Sigmoid colon (tissue), 7 donors: ENCODE data around the gene SMAP2. TPM values are rescaled to one million over a fixed set of nuclear protein-coding genes. Genes with fewer than 3 reads are reported as not detected.
"Not testable (repeated sequence)": the region's sequence is repeated elsewhere in the genome, so short reads cannot be mapped to it uniquely, and the experiment has no call there.

Source experiments
- DNase-seq: peaks from one replicate; pipeline ENCODE4 v3.0.0-alpha.2; 2019
- H3K27ac ChIP-seq, 4 donors: fragments of 200-600 bp; sonication (generic); one replicate each; pipeline ENCODE4 v1.5.1; 2016 to 2019; ENCODE audit warnings: mild to moderate bottlenecking in 1 of 4
- H3K27me3 ChIP-seq, 3 donors: fragments of 200-600 bp; sonication (generic); one replicate each; pipeline ENCODE4 v1.5.1; 2019; ENCODE audit warnings: mild to moderate bottlenecking in 1 of 3
- H3K36me3 ChIP-seq, 4 donors: fragments of 200-600 bp; sonication (generic); one replicate each; pipeline ENCODE4 v1.5.1; 2016 to 2019
- H3K4me1 ChIP-seq, 4 donors: fragments of 200-600 bp; sonication (generic); one replicate each; pipeline ENCODE4 v1.5.1; 2017 to 2019
- H3K4me3 ChIP-seq, 4 donors: fragments of 200-600 bp; sonication (generic); one replicate each; pipeline ENCODE4 v1.5.1; 2017 to 2019; ENCODE audit warnings: mild to moderate bottlenecking in 2 of 4, moderate library complexity in 1 of 4
- H3K9me3 ChIP-seq, 4 donors: fragments of 200-600 bp in 3 of 4; sonication (generic) in 3 of 4; one replicate each; pipeline versions ENCODE4 v1.5.1 to v1.6.1; 2013 to 2019
- EP300 ChIP-seq, 4 donors: sonication (generic); formaldehyde crosslinking; IDR thresholded peaks; one replicate each; pipeline ENCODE4 v1.6.1; 2017; ENCODE audit warnings: antibody characterized with exemption in 4 of 4
- POLR2A ChIP-seq, 2 donors: fragments of 450-650 bp; IDR thresholded peaks; one replicate each; pipeline ENCODE4 v1.6.1; 2016; ENCODE audit warnings: antibody characterized with exemption in 2 of 2, mild to moderate bottlenecking in 2 of 2, moderate library complexity in 2 of 2
- POLR2AphosphoS5 ChIP-seq, 4 donors: sonication (generic); formaldehyde crosslinking; IDR thresholded peaks; one replicate each; pipeline ENCODE4 v1.6.1; 2017; ENCODE audit warnings: antibody characterized with exemption in 4 of 4
- WGBS, 2 donors: extraction: QIAGEN DNeasy Blood & Tissue Kit; methylation state at CpG; one replicate each; pipeline ENCODE4 v1.1.7; 2013; 5-methylcytosine and 5-hydroxymethylcytosine counted together
- intact Hi-C: fragments of 100-400 bp; cut with DNase I; formaldehyde crosslinking; loops from one replicate; pipeline ENCODE4 v1.15.1; 2023
- polyA plus RNA-seq, 3 donors: library from polyadenylated mRNA; stranded (reverse); fragments of 200-250 nt; gene quantifications; one replicate each; pipeline ENCODE4 v1.2.3, GENCODE V29; 2013
- total RNA-seq, 4 donors: library from RNA; depleted of rRNA; stranded (reverse); fragments of >200 nt; gene quantifications; one replicate each; pipeline ENCODE4 v1.1.0, GENCODE V29; 2016
- TF ChIP-seq, protein P1 (sequence below), 4 experiments: fragments of 450-650 bp in 3 of 4; fragments of 200-600 bp in 1 of 4; IDR thresholded peaks; one replicate each; pipeline ENCODE4 v1.5.1; 2016 to 2019; ENCODE audit warnings: antibody characterized with exemption in 4 of 4, mild to moderate bottlenecking in 3 of 4, moderate library complexity in 2 of 4
- donor health status: healthy with polysubstance abuse.
- donor health status: Bipolar disorder and iron deficiency.
- donor health status: healthy.

Gene SMAP2
- total and polyA plus RNA-seq, 7 donors: 20.5 to 113 (median 24.3) TPM

DNA sequence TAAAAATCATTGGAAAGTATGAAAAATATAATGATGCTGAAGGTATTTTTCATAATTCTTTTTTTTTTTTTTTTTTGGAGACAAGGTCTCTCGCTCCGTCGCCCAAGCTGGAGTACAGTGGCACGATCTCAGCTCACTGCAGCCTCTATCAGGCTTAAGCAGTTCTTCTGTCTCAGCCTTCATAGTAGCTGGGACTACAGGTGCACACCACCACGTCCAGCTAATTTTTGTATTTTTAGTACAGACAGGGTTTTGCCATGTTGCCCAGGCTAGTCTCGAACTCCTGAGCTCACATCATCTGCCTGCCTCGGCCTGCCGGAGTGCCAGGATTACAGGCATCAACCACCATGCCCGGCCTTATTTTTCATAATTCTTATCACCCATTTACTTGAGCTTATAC, 13.3 kb downstream of the SMAP2 start:
- no peaks in the 10 kb centered on the region for H3K9me3 ChIP-seq
- H3K4me1 ChIP-seq: peaks cover 0 to 40% (median 23%) of the 10 kb centered on the region in 4 donors
- H3K4me3 ChIP-seq: no peak overlapping the region
- no peaks in the 10 kb centered on the region for H3K27me3 ChIP-seq
- no peaks in the 10 kb centered on the region for H3K36me3 ChIP-seq
- peak overlapping the region; percentile 49 to 74 (median 62) for H3K27ac ChIP-seq
- DNase-seq: no peak
- no peak for TF ChIP-seq EP300 (IDR thresholded peaks at IDR 0.05)
- TF ChIP-seq, protein P1, sequence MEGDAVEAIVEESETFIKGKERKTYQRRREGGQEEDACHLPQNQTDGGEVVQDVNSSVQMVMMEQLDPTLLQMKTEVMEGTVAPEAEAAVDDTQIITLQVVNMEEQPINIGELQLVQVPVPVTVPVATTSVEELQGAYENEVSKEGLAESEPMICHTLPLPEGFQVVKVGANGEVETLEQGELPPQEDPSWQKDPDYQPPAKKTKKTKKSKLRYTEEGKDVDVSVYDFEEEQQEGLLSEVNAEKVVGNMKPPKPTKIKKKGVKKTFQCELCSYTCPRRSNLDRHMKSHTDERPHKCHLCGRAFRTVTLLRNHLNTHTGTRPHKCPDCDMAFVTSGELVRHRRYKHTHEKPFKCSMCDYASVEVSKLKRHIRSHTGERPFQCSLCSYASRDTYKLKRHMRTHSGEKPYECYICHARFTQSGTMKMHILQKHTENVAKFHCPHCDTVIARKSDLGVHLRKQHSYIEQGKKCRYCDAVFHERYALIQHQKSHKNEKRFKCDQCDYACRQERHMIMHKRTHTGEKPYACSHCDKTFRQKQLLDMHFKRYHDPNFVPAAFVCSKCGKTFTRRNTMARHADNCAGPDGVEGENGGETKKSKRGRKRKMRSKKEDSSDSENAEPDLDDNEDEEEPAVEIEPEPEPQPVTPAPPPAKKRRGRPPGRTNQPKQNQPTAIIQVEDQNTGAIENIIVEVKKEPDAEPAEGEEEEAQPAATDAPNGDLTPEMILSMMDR (IDR thresholded peaks at IDR 0.05): no peak
- TF ChIP-seq POLR2A (IDR thresholded peaks at IDR 0.05): no peak
- no peak for TF ChIP-seq POLR2AphosphoS5 (IDR thresholded peaks at IDR 0.05)
- whole genome bisulfite sequencing, 2 donors: 60 to 74% methylated on average over 9 of the region's 9 CpGs
- intact Hi-C loops: no loop called here

DNA sequence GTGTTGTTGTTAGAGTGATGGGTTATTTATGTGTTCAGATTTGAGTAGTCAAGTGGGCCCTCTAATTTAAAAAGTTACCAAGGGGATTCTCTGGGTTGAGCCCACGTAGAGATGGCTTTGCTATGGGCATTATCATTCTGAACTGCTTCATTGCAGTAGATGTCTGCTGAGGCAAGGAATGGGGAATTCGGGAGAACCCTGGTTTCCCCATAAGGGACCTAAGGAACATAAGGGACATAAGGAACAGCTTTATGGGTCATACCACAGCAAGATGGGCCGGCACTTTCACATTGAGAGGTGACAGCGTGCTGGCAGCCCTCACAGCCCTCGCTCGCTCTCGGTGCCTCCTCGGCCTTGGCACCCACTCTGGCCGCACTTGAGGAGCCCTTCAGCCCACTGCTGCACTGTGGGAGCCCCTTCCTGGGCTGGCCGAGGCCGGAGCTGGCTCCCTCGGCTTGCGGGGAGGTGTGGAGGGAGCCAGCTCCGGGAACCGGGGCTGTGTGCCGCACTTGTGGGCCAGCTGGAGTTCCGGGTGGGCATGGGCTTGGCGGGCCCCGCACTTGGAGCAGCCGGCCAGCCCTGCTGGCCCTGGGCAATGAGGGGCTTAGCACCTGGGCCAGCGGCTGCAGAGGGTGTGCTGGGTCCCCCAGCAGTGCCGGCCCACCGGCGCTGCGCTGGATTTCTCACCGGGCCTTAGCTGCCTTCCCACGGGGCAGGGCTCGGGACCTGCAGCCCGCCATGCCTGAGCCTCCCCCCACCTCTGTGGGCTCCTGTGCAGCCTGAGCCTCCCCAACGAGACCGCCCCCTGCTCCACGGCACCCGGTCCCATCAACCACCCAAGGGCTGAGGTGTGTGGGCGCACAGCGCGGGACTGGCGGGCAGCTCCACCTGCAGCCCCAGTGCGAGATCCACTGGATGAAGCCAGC, 14.1 kb downstream of the SMAP2 start:
- 90 to 94% methylated on average over 38 of the region's 38 CpGs for WGBS, 2 donors
- peaks cover 0 to 42% (median 26%) of the 10 kb centered on the region in 4 donors for H3K4me1 ChIP-seq
- H3K4me3 ChIP-seq, DNase-seq, H3K36me3 ChIP-seq, H3K9me3 ChIP-seq, intact Hi-C loops, H3K27me3 ChIP-seq: not testable (repeated sequence)
- peak overlapping the region; percentile 49 to 74 (median 62) for H3K27ac ChIP-seq

DNA sequence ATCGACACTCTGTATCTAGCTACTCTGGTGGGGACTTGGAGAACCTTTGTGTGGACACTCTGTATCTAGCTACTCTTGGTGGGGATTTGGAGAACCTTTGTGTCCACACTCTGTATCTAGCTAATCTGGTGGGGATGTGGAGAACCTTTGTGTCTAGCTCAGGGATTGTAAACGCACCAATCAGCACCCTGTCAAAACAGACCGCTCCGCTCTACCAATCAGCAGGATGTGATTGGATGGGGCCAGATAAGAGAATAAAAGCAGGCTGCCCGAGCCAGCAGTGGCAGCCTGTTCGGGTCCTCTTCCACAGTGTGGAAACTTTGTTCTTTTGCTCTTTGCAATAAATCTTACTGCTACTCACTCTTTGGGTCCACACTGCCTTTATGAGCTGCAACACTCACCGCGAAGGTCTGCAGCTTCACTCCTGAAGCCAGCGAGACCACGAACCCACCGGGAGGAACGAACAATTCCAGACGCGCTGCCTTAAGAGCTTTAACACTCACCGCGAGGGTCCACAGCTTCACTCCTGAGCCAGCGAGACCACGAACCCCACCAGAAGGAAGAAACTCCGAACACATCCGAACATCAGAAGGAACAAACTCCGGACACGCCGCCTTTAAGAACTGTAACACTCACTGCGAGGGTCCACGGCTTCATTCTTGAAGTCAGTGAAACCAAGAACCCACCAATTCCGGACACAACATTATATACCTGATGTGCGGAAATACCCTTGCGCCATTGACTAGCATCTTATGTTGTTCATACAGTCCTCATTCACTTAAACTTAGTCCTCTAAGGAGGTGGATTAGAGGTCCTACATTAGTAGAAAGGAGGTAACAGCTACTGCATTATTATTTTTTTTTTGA, 15.2 kb downstream of the SMAP2 start:
- H3K36me3 ChIP-seq, H3K27me3 ChIP-seq, intact Hi-C loops, DNase-seq, H3K9me3 ChIP-seq, H3K4me3 ChIP-seq: not testable (repeated sequence)
- Histone ChIP-seq H3K4me1 (peaks cover 0 to 36% (median 21%) of the 10 kb centered on the region in 4 donors), H3K27ac (peak overlapping the region in 3 of 4 donors; percentile 57 to 72 (median 66))
- WGBS, 2 donors: 81 to 93% methylated on average over 28 of the region's 28 CpGs

DNA sequence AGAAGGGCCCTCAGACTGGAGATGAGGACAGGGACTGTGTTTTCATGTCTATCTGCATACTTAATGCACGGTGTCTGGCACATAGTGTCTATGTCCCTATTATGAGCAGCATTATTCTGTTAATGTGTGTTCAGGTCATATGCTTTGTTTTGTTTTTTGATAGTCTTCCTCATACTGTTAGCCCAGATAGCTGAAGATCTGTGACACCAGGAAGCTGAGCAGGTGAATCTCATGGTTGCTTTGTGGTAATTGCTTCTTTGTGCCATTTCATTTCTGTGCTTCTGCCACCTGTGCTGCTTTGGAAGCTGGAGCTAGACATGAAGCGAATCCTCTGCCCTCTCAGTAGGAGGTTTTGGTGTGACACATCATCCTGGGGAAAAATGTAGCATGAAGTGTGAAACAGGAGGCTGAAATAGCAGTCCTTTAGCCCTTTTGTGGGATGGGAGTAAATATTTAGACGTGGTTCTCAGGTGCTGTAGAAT, 15.8 kb downstream of the SMAP2 start:
- intact Hi-C loops: no loop called here
- Histone ChIP-seq H3K36me3 (no peaks in the 10 kb centered on the region), H3K4me3 (no peak overlapping the region), H3K9me3 (no peaks in the 10 kb centered on the region), H3K27ac (peak overlapping the region; percentile 53 to 72 (median 62)), H3K4me1 (peaks cover 0 to 36% (median 14%) of the 10 kb centered on the region in 4 donors), H3K27me3 (no peaks in the 10 kb centered on the region)
- no peak for DNase-seq
- WGBS, 2 donors: 63 to 68% methylated on average over 3 of the region's 3 CpGs
- TF ChIP-seq EP300 (IDR thresholded peaks at IDR 0.05): no peak

DNA sequence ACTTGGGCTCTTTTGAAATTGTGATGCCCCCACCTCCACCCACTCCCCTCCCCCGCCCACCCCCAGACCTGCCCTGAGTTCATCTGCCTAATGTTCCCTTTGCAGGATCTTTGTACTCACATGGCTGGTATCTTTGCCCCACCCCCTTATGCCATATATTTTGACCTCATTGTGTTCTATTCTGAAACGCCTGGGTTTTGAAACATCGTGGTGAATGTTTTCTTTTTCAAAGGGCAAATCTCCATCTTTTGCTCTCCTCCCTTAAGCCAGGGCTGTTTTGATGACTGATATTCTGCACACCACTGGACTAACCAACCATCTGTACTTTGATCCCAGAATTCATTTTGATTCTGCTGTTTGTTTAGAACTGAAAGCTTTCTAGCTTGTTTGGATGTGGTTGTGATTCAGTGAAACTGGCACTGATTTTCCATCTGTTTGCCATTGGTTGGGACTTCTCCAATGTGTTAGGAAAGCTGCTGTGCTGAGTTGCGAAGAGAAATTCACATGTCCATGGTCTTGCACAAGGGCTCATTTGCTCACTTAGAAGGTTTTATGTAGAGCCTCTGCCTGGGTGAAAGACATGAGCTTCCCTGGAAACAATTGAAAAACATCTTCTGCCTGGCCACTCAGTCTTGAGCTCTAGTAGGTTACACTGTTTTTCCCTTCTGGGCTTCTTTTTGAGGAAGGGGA, 16.5 kb downstream of the SMAP2 start:
- 27 to 41% methylated on average over 4 of the region's 4 CpGs for WGBS, 2 donors
- Histone ChIP-seq H3K9me3 (no peaks in the 10 kb centered on the region), H3K36me3 (no peaks in the 10 kb centered on the region), H3K27ac (peak overlapping the region; percentile 53 to 72 (median 62)), H3K4me1 (peaks cover 0 to 36% (median 10%) of the 10 kb centered on the region in 4 donors), H3K27me3 (no peaks in the 10 kb centered on the region), H3K4me3 (no peak overlapping the region)
- intact Hi-C loops: no loop called here
- TF ChIP-seq POLR2A (IDR thresholded peaks at IDR 0.05): no peak
- no peak for TF ChIP-seq EP300 (IDR thresholded peaks at IDR 0.05)
- TF ChIP-seq, protein P1 (IDR thresholded peaks at IDR 0.05): no peak
- peak; percentile 19 to 67 (median 39) for TF ChIP-seq POLR2AphosphoS5 (IDR thresholded peaks at IDR 0.05)
- DNase-seq: peak; percentile 74
